ENCODE results near the gene CYP21A2.
A peak's percentile ranks its signal among the peaks of the same experiment; 100 is the strongest.

Gene CYP21A2

DNA sequence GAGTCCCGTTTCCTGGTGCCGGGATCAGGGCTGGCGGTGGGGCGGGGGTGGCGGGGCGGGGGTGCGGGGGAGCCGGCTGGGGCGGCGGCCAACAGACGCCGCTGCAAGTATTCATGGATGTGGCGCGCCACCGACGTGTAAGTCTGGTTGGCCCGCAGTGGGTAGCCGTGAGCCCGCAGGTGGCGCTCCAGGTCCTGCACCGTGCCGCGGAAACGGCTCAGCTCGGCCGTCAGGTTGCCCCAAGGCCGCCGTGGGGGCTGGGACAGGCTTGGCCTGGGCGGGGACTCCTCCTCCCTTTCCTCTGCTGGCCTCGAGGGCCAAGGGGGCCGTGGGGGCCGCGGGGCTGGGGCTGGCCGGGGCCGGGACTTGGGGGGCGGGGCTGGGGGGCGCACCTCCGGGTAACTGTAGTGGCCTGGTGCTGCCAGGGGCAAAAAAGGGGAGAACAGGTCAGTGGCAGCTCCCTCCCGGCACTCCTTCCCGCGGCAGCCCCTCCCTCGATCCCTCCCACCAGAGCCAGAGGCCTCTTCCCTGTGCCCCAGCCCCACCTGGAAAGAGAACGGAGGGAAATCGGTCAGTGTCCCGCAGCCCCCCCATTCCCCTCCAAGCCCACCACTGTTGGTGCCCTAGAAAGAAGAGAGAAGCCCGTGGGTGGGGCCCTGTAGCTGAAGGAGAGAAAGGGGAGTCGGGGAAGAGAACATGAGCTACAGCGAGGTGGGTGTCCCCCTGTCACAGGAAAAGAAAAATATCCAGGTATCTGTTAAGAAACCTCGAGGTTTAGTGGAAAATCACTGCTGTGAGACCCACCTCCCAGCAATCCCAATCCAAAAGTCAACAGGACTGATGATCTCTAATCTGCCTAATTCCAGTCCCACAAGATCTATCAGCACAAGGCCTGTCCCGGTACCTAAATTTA is 49.6 kb downstream of the CYP21A2 start:
- H3K36me3 Mint-ChIP-seq = no peaks in the 10 kb centered on the region
- peaks cover 3% of the 10 kb centered on the region for H3K4me1 Mint-ChIP-seq
- DNase-seq (ENCODE audit: low spot score in 2 of 2) (peak; percentile 58 to 68), ATAC-seq (ENCODE audit: low read depth) (peak; percentile 92)
- H3K9me3 Mint-ChIP-seq = no peaks in the 10 kb centered on the region
- no peak overlapping the region for H3K4me3 Mint-ChIP-seq
- no peak overlapping the region for H3K27ac Mint-ChIP-seq
- H3K27me3 Mint-ChIP-seq = peaks cover 26% of the 10 kb centered on the region

DNA sequence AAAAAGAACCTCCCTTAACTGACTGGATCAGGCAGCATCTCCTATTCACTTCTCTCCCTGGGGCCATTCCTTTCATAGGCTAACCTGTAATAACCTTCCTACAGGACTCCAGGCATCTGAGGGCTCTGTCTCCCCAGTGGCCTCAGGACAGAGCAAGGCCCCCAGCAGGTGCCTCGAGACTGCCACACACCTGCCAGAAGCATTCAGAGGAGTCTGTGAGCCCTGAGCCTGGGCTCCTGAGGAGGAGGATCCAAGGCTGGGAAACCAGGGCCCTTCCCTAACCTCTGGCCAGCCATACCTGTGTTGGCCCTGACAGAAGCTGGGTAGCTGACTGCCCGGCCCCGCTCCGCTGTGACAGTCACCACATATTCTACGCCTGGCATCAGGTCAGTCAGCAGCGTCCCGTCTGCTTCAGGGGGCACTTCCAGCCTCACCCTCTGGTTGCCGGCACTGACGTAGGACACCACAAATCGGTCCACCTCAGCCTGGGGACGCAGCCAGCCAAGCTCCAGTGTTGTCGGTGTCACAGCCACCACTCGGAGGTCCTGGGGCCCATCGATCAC is 50.4 kb downstream of the CYP21A2 start:
- Mint-ChIP-seq H3K36me3 (peaks cover 2% of the 10 kb centered on the region), H3K4me1 (peaks cover 3% of the 10 kb centered on the region), H3K27me3 (peaks cover 23% of the 10 kb centered on the region), H3K9me3 (no peaks in the 10 kb centered on the region), H3K27ac (no peak overlapping the region), H3K4me3 (no peak overlapping the region)
- ATAC-seq (ENCODE audit: low read depth) = no peak
- no peak for DNase-seq (ENCODE audit: low spot score in 2 of 2)

DNA sequence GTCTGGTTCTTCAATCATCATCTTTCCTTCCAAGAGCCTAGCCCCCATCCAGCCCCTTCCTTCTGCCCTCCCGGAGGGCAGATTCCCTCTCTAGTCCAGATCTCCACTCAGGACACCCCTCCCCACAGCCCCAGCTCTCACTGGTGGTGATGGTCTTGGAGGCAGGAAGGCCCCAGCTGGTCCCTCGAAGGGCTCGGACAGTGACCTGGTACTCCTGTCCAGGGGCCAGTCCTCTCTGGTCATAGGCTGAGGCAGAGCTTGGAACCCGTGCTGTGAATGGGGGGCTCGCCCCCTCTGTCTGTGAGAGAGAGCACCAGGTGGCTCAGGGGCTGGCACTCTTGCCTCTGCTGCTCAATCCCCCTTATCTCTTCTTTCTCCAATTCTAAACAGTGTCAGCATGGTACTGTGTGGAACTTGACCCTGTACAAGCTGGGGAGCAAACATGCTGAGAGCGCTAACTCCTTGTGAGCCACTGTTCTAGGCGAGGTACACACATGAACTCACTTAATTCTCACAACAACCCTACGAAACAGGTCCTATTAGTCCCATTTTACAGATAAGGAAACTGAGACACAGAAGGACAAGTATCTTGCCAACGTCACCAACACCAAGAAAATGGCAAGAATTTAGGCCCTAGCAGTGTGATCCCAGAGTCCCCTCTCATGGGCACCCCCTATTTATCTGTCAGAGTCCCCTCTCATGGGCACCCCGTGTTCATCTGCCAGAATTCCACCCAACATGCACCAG is 51.0 kb downstream of the CYP21A2 start:
- no peaks in the 10 kb centered on the region for H3K9me3 Mint-ChIP-seq
- DNase-seq (ENCODE audit: low spot score in 2 of 2) = no peak
- H3K4me3 Mint-ChIP-seq = no peak overlapping the region
- peaks cover 3% of the 10 kb centered on the region for H3K4me1 Mint-ChIP-seq
- no peak overlapping the region for H3K27ac Mint-ChIP-seq
- no peak for ATAC-seq (ENCODE audit: low read depth)
- H3K36me3 Mint-ChIP-seq = peaks cover 2% of the 10 kb centered on the region
- peaks cover 21% of the 10 kb centered on the region for H3K27me3 Mint-ChIP-seq

Measured in memory B cell (primary cell).